ENCODE data around the gene TENM4.
"Not testable (repeated sequence)": the region's sequence is repeated elsewhere in the genome, so short reads cannot be mapped to it uniquely, and the experiment has no call there.

The TENM4 gene

DNA sequence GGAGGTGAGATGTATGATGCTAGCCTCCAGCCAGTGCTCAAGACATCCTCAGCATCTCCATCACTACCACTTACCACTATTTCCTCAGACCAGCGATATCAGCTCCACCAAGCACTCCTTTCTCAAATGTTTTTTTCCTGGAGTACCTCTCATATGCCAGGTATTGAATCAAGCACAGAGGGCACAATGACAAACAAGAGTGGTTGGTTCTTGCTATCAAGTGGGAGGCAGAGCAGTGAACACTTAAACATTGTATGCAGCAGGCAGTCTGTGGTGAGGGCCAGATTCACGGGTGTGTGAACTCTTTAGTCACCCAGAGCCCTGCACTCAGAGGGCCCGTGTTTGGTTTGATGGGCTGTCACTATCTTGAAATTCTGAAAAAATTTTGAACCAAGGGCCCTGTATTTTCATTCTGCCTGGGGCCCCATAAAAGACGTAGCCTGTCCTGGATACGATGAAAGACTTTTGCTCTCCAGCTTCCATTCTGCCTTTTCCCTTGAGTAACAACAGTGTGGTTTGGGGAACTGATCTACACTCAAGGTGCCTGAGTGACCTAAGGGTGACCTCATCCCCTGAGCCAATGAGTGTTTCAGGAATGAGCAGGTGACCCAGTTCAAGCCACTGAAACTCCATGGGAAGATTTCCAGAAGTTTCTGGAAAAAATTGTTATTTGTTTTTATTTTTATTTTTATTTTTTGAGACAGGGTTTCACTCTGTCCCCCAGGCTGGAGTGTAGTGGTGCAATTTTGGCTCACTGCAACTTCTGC lies 517.8 kb downstream of the TENM4 start:
- no peak for DNase-seq

DNA sequence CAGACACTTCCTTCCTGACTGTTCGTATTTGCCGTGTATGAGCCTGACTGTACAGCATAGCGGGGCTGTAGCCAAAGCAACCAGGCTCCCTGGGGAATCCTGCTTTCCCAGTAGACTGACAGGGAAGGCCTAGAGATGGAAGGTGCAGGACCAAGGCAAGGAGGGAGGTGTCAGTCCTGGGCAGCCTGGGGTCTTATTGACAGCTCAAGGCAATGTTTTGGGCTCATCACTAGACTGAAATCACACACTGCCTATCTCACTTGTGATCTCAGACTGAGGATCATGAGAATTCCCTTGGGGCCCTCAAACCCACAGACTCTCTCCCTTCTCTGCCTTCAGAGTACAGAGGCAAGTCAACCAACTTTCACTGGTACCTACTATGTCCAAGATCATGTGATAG lies 519.3 kb downstream of the TENM4 start:
- no peak for DNase-seq

DNA sequence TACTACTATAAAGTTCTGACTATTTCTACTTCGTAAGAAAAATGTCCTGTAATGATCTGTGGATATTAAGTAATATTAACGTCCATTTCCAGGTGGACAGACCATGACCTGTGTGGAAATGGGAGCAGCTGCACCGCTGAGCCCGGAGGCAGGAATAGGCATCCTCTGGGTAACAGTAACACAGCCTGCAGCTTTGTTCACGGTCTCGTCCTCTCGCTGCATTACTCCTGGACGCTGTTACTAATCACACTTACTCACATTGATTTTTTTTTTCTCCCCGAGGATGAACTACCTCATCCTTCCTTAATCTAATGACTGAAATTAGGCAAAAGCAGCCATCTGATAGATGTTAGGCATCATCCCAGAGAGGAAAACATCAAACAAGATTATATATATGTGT lies 520.5 kb downstream of the TENM4 start:
- no peak for DNase-seq

DNA sequence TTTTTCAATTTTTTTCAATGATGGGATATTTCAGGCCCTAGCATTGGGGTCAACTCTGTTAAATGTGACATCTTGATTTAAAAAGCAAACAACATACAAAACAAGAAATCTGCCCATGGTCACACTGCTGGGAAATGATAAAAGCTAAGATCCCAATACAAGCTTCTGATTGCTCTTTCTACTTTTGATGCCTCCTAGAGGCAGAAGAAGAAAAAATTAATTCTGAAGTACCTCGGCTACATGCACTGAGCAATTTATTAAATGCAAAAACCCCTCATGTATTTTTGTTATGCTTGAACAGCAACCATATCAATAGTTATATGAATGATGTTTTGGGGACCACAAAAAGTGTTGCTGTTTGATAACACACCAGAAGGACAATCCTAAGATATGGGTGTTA lies 524.1 kb downstream of the TENM4 start:
- DNase-seq, result no peak

DNA sequence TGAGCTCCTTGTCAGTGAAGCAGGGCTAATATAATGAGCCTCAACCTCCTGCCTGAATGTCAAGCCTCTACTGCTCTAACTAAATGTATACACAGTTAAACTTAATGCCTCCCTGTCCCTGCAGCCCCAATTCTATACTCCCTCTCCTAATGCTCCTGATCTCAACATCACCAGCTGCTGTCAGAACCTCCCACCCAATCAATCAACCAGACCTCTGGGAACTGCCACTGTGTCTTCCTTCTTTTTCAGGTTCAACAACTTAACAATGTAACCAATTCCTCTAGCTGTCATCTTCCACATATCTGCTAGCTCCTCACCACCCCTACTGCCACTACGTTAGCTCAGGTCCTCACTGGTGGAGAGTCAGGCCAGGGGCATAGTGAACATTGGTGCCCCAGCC lies 526.3 kb downstream of the TENM4 start:
- no peak for DNase-seq

DNA sequence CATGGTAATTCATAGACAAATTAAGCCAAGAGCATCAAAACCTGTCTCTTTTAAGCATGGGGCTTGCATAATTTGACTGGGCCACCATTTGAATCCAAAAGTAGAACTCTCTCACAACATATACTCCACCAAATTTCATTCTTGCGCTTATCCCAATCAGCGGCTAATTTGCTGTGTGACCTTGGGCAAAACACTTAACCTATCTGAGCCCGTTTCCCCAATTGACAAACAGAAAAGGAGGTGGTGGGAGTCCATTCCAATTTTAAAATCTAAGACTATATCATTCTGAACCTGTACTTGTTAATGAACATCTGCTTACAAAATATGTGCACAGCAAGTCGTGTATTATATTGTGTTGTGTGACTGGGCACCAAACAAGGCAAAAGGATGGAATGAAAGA lies 528.1 kb downstream of the TENM4 start:
- DNase-seq, result no peak

DNA sequence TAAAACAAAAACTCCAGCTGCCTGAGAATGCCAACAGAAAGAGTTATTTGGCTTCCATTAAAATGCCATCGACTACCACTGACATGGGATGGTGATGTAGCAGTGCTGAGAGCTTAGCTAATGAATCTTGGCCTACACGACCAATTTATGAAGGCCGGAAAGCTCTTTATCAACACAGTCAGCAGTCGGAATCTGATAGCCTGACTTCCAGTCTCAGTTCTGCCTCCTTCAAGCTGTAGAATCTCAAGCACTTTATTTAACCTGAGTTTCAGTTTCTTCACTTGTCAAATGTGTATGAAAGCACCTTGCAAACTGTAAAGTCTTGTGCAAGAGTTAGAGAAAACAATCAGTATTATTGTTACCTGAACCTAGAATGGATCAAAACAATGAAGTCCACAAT lies 530.5 kb downstream of the TENM4 start:
- DNase-seq, result no peak

DNA sequence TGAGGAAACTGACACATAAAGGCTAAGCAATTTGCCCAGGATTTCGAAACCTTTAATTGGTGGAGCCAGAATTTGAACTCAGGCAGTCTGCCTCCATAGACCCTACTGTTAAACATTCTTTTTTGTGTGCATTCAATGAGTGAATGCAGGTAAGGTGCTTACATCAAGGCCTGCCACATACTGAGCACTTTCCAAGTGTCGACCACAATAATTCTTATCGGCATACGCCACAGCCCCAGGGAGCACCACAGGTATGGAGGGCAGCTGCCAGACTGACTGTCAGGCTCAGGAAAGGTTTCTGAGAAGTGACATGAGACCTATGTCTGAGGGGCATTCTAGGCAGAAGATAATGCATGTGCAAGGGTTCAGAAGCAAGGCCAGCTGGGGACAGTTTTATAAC lies 531.4 kb downstream of the TENM4 start:
- DNase-seq, result no peak

DNA sequence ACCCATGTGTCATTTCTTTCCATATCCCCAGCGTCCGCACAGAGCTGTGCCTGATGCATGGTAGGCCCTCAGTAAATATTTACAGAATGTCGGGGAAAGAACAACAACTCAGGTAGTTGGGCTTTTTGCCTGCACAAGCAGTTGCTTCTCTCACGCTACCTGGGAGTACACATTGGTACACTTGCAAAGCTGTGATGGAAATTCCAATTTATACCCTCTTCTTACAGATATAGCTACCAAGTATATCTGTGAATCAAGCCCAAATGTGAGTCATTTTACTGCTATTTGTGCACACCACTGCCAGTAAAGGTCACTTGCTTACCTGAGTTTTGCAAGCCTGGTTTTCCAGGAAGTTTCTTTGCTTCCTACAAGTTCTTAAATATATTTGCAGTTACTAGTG lies 533.2 kb downstream of the TENM4 start:
- DNase-seq, result no peak

DNA sequence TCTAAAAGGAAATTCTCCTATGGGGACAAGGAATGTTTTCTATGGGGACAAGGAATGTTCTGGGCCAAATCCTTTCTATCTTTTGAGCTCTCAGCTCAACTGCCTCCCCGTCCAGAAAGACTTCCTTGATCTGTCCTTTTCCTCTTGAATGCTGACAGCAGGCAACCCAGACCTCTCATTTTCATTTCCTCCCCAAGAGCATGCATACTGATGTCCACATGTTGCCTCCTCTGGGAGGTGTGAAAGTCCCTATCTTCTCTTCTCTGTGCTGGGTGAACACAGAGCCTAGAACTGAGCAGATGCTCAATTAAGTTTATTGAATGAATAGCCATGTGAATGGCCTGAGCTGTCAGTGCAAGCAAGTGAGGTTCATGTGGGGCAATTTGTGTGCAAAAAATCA lies 534.3 kb downstream of the TENM4 start:
- DNase-seq, result no peak

DNA sequence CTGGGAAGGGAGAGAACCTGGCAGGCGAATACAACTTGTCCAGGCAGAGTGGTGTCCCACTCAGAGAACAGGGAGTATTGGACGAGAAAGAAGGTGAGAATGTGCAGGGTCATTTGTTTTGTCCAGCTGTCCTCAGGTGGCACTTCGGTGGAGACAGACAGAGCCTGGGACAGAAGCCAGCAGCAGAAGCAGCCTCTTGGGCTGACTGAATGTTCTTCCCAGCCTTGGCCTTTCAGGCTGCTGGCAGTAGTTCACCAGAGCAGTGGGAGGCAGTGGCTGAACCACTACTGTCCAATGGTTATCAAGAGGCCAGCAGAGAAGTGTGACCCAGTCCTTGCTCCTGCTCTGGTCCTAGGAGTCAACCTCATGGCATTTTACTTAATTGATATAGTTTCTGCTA lies 535.1 kb downstream of the TENM4 start:
- DNase-seq, result no peak

DNA sequence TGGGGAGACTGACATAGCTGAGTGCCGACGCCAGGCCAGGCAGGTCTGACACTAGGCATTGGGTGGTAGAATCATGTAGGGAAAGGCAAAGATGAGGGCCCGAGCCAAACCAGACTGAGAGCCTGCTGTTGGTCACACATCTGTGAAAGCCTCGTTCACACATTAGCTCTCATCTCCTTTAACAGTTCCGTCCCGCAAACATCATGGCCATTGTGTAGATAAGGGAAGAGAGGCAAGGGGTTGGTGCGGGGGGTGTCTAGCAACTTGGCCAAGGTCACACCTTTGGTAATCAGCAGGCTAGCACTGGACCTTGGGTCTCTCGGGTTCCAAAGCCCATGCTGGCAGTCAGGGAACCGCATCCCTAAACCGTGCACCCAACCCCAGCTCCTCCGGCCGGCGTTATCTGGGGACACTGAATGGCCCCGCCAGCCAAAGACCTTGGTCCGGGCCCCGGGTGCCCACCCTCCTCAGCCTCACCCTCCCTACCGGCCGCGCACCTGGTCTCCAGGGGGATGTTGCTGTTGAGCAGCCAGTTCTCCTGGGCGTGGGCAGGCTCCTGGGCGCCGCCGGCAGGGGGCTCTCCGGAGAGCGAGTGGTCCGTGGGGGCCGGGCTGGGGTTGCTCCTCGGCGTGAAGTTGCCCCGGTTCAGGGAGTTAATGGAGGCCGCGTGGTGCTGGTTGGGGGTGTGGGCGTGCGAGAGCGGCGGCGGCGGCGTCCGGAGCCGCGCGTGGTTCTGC lies 537.9 kb downstream of the TENM4 start:
- DNase-seq, result no peak

DNA sequence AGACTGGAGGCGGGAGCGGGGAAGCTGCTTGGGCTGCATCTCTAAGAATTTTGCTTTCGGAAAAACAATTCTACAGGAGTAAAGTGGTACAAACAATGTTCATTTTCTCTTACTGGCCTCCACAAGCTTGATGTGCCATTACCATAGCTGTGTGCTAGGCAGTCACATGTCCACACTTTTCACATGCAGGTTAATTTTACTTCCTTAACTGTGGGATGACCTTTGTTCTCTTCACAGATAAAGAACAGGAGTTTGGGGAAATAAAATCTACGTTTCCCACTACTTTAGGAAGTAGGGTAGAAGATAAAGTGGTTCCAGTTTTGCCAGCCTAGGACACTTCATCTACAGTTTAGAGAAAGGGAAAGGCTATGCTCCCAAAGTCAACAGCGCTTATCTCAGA lies 539.0 kb downstream of the TENM4 start:
- no peak for DNase-seq

DNA sequence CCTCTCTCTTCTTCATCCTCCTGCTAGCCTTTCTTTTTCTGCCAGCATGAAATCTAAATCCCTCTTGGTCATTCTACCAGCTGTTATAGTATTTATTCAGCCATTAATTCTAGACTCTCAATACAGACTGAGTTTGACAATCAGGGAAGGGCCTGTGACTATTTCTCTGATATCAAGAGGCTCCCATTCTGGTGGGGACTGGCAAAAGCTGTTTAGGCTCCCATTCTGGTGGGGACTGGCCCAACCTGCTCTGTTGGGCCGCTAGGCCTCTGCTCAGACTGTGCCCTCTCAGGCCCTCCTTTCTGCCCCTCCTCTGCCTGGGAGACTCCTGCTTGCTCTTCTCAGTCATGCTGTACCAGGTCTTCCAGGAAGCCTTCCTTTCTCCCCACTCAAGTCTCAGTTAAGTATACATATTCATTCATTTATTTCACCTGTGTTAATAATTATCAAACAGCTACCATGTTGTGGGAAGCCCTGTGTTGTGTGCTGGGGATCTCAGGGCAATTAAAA lies 542.5 kb downstream of the TENM4 start:
- no peak for DNase-seq

DNA sequence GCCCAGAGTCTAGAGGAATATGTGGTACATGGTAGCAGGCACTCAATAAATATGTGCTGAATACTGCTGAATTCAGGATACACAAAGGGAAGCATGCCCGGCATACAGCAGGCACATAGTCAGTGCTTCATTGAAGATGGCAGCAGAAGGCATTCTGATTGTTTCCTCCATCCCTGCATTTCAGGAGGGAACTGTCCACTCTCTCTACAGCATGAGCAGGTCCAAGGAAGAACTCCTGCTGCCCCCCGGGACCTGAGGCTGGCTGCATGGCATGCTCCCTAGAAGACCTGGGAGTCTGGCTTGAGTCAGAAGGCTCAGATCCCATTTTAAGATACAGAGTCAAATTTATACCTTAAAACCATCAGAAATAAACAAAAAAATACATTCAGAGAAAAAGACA lies 546.8 kb downstream of the TENM4 start:
- DNase-seq, result no peak

DNA sequence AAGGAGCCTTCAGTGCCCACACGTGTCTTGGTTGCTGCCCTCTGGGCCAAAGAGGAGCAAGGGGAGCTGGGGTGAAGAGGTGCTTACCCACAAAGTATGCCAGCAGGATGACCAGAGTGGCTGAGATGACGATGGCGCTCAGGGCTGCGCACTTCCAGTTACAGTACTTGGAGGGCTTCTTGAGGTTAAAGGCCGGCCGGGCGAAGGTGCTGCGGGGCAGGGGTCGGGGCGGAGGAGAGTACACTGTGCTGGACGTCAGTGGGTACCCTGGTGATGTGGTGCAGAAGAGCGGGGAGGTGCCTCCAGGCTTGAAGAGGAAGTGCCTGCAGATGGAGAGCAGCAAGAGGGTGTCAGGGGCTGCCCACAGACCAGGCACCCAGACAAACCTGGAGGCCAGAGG lies 551.1 kb downstream of the TENM4 start:
- no peak for DNase-seq

DNA sequence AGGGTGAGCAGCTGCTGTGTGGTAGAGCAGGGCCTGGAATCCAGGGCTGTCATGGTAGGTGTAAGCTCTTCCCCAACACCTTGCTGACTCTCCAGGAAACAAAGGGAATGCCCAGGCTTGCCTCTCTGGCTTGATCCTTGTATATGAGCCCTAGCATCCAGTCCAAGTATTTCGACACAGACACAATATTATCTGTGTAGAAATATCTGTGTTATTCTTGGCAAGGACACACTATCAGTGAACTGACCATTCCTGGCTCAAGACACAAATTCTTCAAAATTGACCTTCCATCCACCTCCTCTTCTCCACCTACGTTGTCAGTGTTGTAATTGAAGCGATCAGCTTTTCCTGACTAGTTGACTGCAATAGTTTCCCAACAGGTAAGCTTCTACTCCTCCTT lies 554.2 kb downstream of the TENM4 start:
- no peak for DNase-seq

DNA sequence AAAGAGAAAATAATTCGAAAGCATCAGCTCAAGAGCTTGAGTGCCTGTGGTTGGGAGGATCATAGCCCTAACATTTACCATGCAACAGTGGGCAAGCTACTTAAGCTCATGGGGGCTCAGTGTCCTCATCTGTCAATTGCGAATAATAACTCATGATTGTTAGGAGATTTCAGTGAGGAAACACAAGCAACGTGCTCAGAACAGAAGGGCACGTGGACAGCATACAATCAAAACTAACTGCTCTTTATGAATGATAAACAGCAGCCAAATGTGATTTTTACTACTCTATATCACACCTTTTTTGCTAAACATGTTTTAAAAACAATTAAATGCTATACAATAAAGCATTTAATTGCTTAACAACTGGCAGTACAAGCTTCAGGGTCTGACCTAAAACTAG lies 556.1 kb downstream of the TENM4 start:
- DNase-seq, result no peak

DNA sequence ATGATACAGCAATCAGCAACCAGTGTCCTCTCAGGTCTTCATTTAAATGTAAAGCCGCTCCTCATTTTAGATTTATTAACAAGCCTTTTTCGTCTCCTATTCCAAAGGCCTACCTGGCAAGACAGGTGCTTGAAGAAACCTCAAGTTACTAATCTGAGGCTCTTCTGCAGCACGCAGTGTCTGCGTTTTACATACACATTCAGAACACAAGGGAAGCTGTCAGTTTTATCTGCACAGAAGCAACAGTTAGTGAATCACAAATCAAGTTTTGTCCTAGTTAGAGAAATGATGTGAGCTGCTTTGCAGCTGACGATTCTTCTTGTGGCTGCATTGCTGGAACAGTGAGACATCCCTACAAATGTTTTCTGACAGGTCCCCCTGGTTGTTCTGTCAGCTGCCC lies 557.3 kb downstream of the TENM4 start:
- DNase-seq, result no peak

DNA sequence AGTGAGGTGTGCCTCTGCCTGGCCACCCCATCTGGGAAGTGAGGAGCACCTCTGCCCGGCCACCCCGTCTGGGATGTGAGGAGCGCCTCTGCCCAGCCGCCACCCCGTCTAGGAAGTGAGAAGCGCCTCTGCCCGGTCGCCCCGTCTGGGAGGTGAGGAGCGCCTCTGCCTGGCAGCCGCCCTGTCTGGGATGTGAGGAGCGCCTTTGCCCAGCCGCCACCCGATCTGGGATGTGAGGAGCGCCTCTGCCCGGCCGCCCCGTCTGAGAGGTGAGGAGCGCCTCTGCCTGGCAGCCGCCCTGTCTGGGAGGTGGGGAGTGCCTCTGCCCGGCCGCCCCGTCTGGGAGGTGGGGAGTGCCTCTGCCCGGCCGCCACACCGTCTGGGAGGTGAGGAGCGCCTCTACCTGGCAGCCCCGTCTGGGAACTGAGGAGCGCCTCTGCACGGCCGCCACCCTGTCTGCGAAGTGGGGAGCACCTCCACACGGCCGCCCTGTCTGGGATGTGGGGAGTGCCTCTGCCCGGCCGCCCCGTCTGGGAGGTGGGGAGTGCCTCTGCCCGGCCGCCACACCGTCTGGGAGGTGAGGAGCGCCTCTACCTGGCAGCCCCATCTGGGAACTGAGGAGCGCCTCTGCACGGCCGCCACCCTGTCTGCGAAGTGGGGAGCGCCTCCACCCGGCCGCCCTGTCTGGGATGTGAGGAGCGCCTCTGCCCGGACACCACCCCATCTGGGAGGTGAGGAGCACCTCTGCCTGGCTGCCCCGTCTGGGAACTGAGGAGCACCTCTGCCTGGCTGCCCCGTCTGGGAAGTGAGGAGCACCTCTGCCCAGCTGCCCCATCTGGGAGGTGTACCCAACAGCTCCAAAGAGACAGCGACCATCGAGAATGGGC lies 561.5 kb downstream of the TENM4 start:
- DNase-seq, result not testable (repeated sequence)

DNA sequence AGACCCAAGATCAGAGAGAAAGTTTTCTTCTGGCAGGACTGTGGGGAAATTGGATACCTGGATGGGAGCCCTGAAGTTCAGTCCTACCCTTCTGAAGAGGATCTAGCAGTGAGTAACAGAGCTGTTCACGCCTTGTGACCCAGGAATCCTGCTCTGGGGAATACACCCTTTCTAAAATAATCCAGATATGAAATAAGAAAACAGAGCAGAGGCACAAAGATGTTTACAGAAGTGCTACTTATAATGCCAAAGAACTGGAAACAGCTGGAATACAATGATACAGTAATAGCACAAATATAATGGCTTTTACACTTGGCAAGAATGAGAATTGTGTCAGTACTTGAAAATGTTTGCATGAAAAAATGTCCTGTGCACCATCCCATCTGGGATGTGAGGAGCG lies 562.2 kb downstream of the TENM4 start:
- DNase-seq, result no peak

DNA sequence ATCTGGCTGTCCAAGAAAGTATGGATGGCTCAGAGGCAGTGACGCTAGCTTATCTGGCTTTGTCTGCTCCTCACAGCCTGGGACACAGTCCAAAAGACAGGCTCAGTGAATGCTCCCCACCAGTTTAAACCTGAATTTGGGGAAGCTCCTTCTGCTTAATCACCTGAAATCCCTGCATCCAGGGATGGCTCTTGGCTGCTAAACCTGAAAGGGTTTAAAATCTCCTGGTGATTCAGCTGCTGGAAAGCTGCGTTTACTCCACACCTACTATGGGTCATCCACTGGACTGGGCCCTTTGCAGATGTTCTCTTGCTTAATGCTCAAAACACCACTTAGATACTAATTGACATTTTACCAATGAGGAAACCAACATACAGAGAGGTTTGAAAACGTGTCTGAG lies 564.2 kb downstream of the TENM4 start:
- DNase-seq, result no peak

DNA sequence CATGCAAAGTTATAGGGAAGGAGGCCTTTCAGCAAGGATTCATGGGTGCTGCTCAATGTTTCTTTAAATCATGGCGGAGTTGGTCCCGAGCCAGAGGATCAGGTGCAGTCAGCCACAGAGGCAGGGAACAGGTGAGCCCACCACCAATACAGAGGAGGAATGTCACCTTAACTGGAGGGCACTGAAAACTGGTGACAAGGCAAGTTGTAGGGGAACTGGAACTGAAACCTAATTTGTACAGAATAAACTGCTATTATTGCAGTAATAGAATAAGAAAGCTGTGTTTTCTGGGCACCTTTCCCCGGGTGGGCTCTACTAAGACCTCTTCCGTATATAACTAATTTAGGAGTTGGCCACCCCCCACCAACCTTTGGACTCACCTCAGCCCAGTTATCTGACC lies 570.2 kb downstream of the TENM4 start:
- DNase-seq, result no peak

DNA sequence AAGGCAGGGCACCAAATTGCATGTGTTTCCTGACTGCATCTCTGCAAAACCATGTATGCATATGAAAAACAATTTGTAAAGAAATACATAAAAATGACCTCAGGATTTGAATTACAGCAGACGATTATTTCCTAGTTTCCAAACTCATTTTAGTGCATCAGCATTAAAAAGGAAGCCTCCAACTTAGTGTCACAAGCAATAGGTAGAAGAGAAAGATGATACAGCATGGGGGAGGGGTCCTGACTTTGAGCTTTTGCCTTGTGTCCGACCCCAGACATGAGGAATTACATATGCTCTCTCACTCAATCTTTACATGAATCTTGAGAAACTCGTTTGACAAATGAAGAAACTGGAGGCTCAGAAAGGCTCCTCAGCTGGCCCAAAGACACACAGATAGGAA lies 571.5 kb downstream of the TENM4 start:
- no peak for DNase-seq

Data from CD4-positive, alpha-beta T cell treated with Interleukin-6 for 4 hours (primary cell).